HepG2 (cell line): Measurements from ENCODE around the gene IER5L. TPM values are rescaled to one million over a fixed set of nuclear protein-coding genes. Genes with fewer than 3 reads are reported as not detected.

Experiments
- ATAC-seq: fragments of 200-7000 bp; cut with Tn5 transposase; 3 replicates; pipeline ENCODE4 v1.9.1; 2020; ENCODE audit warnings: mild to moderate bottlenecking, moderate library complexity
- BruUV-seq: library from RNA; stranded (reverse); fragments of 400-500 nt; replicated peaks from 2 replicates; lab custom pipeline; 2021; lab: Mats Ljungman, UMichigan
- CTCF ChIA-PET: fragments of 300-600 bp; formaldehyde crosslinking; extraction: SDS; loops from one replicate; lab custom pipeline; 2021; ENCODE audit warnings: low total read pairs, inconsistent platforms, low intra/inter-chr PET ratio; lab: Yijun Ruan, JAX
- POLR2A ChIA-PET: fragments of 350-600 bp; sonication (Branson Sonifier 250); formaldehyde crosslinking; loops from one replicate; lab custom pipeline; 2020; ENCODE audit warnings: antibody characterized with exemption, inconsistent platforms; lab: Yijun Ruan, JAX
- DNase-seq: peaks from one replicate; pipeline ENCODE4 v3.0.0-alpha.2; 2015; ENCODE audit warnings: low spot score
- FAIRE-seq: peaks from 3 replicates; lab custom pipeline; 2011; peaks lifted over from hg19 to GRCh38; lab: Jason Lieb, UNC
- H2AFZ ChIP-seq: one replicate; pipeline ENCODE4 v1.6.1; 2011; ENCODE audit warnings: low read length, inconsistent platforms
- H3K27ac ChIP-seq: fragments of 300-600 bp; 3 replicates; pipeline ENCODE4 v1.8.0; 2011; ENCODE audit warnings: mixed run types, mild to moderate bottlenecking, mixed read lengths, low read length, inconsistent platforms; ENCODE audit not compliant: insufficient read depth; ENCODE audit errors: extremely low read length
- H3K27me3 ChIP-seq, 2 experiments: fragments of 200-600 bp in 1 of 2; 2 replicates in 1 of 2; 3 replicates in 1 of 2; pipeline versions ENCODE4 v1.6.0 to v1.8.0; 2011; ENCODE audit warnings: low read length in 2 of 2, mild to moderate bottlenecking in 2 of 2, moderate library complexity in 2 of 2, inconsistent platforms in 1 of 2; ENCODE audit not compliant: insufficient read depth in 2 of 2, control insufficient read depth in 1 of 2
- H3K36me3 ChIP-seq, 2 experiments: fragments of 200-600 bp in 1 of 2; replicated peaks in 1 of 2; 2 replicates in 1 of 2; 3 replicates in 1 of 2; pipeline versions ENCODE4 v1.5.1 to v1.8.0; 2011; ENCODE audit warnings: low read length in 2 of 2, inconsistent platforms in 1 of 2; ENCODE audit not compliant: insufficient read depth in 2 of 2, control insufficient read depth in 1 of 2
- H3K4me1 ChIP-seq: 2 replicates; pipeline ENCODE4 v1.5.1; 2012; ENCODE audit warnings: low read length, inconsistent platforms; ENCODE audit not compliant: insufficient read depth
- H3K4me2 ChIP-seq: 2 replicates; pipeline ENCODE4 v1.6.0; 2011; ENCODE audit warnings: low read depth, low read length, inconsistent platforms
- H3K4me3 ChIP-seq, 3 experiments: fragments of 200-600 bp in 1 of 3; sonication (generic), shearing (Covaris generic) in 1 of 3; replicated peaks in 1 of 3; 2 replicates each; pipeline ENCODE4 v1.5.1; 2011 to 2016; ENCODE audit warnings: low read length in 3 of 3, inconsistent platforms in 2 of 3, low read depth in 2 of 3, mild to moderate bottlenecking in 2 of 3, control low read depth in 1 of 3, mixed read lengths in 1 of 3; ENCODE audit not compliant: insufficient read depth in 1 of 3
- H3K79me2 ChIP-seq: one replicate; pipeline ENCODE4 v1.6.1; 2011; ENCODE audit warnings: low read length, inconsistent platforms; ENCODE audit not compliant: insufficient read depth
- H3K9ac ChIP-seq: 2 replicates; pipeline ENCODE4 v1.6.0; 2011; ENCODE audit warnings: mild to moderate bottlenecking, low read depth, low read length, inconsistent platforms; ENCODE audit not compliant: insufficient read depth
- H3K9me3 ChIP-seq: 2 replicates; pipeline ENCODE4 v1.5.1; 2012; ENCODE audit warnings: mild to moderate bottlenecking, low read length
- H4K20me1 ChIP-seq: 2 replicates; pipeline ENCODE4 v1.6.0; 2011; ENCODE audit warnings: inconsistent platforms, mild to moderate bottlenecking, low read length, moderate library complexity; ENCODE audit not compliant: insufficient read depth
- DDIT3 ChIP-seq: sonication (generic); formaldehyde crosslinking; IDR thresholded peaks from 2 replicates; pipeline ENCODE4 v1.4.0; 2020; ENCODE audit warnings: mild to moderate bottlenecking, missing genetic modification reagents
- DRAP1 ChIP-seq: IDR thresholded peaks from 2 replicates; pipeline ENCODE4 v1.6.1; 2016; ENCODE audit warnings: missing genetic modification reagents, missing compliant biosample characterization
- PAXIP1 ChIP-seq: sonication (generic); formaldehyde crosslinking; conservative IDR thresholded peaks from 2 replicates; pipeline ENCODE4 v1.4.0; 2020; ENCODE audit warnings: mild to moderate bottlenecking, missing genetic modification reagents, moderate library complexity
- ZNF101 ChIP-seq: sonication (generic); formaldehyde crosslinking; IDR thresholded peaks from 2 replicates; pipeline ENCODE4 v1.4.0; 2020; ENCODE audit warnings: mild to moderate bottlenecking, low read depth, missing genetic modification reagents, borderline replicate concordance
- ZNF121 ChIP-seq: sonication (generic); formaldehyde crosslinking; IDR thresholded peaks from 2 replicates; pipeline ENCODE4 v1.5.0; 2020; ENCODE audit warnings: mild to moderate bottlenecking, missing genetic modification reagents
- WGBS: methylation state at CpG from one replicate; pipeline ENCODE4 v1.1.6; 2017; ENCODE audit warnings: low lambda C conversion rate; 5-methylcytosine and 5-hydroxymethylcytosine counted together
- in situ Hi-C: cut with HindIII; loops from 2 replicates; pipeline ENCODE4 v1.10.0; 2017; ENCODE audit warnings: low pct_unique_long_range_greater_than_20kb; ENCODE audit not compliant: extremely low pct_ligation_motif_present
- intact Hi-C: fragments of 100-400 bp; cut with micrococcal nuclease; formaldehyde crosslinking; loops from one replicate; pipeline ENCODE4 v1.10.0; 2022; ENCODE audit not compliant: unreplicated experiment
- polyA plus RNA-seq, 8 experiments: library from polyadenylated mRNA; depleted of rRNA in 3 of 8; stranded (reverse) in 7 of 8; unstranded in 1 of 8; fragments of >200 nt; fragmentation: Illumina TruSeq in 4 of 8; extraction: Trizol in 4 of 8; gene quantifications; 2 replicates each; pipeline versions ENCODE4 v1.2.1 to v1.2.3, GENCODE V29; 2011 to 2016; ENCODE audit warnings: low read depth in 4 of 8, missing spikeins in 1 of 8, mixed read lengths in 1 of 8; ENCODE audit not compliant: insufficient read depth in 1 of 8
- total RNA-seq, 5 experiments: library from RNA; depleted of rRNA; stranded (reverse); fragments of >200 nt; fragmentation: Illumina TruSeq; extraction: Trizol; gene quantifications; 2 replicates each; pipeline ENCODE4 v1.2.3, GENCODE V29; 2016; ENCODE audit warnings: low read depth in 1 of 5

The IER5L gene
- total and polyA plus RNA-seq, 2 of the 13 experiments (the other 11 are each of a cell fraction or from before 2014, with no cell fraction given): 1.8 to 3.3 TPM

DNA sequence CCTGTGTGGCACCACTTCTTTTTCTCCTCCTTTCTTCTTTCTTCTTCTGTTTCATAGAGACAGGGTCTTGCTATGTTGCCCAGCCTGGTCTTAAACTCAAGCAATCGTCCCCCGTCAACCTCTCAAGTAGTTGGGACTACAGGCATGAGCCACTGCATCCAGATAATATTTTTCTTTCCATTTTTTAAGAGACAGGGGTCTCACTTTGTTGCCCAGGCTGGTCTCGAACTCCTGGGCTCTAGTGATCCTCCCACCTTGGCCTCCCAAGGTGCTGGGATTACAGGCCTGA lies 47.4 kb upstream of the IER5L start:
- intact Hi-C loops: no loop called here
- no peaks in the 10 kb centered on the region for H3K9me3 ChIP-seq
- H3K4me3 ChIP-seq: no peak overlapping the region
- TF ChIP-seq DRAP1 (CRISPR knock-in tag): no peak
- no peak for TF ChIP-seq ZNF101
- no peak for TF ChIP-seq DDIT3 (CRISPR knock-in tag)
- no peak for TF ChIP-seq PAXIP1 (CRISPR knock-in tag)
- TF ChIP-seq ZNF121 (CRISPR knock-in tag): peak; percentile 53; the same call in 1 of the 2 replicates
- in situ Hi-C loops: loop anchor here (5.0 kb wide), 1 partner anchor 52 kb away; no protein-coding TSS in a partner anchor
- WGBS: 25% methylated on average over 3 of the region's 3 CpGs
- DNase-seq: no peak
- H3K79me2 ChIP-seq: no peaks in the 10 kb centered on the region
- H3K9ac ChIP-seq: no peak overlapping the region
- no peak for ATAC-seq
- H3K4me2 ChIP-seq: no peak overlapping the region
- BruUV-seq: no TSS peak
- H3K36me3 ChIP-seq: no peaks in the 10 kb centered on the region
- no peaks in the 10 kb centered on the region for H4K20me1 ChIP-seq
- H3K4me1 ChIP-seq: peaks cover 16% of the 10 kb centered on the region
- H2AFZ ChIP-seq: no peak overlapping the region
- CTCF ChIA-PET: no interaction called here
- no peak overlapping the region for H3K27ac ChIP-seq
- POLR2A ChIA-PET: no interaction called here
- peaks cover 2 to 29% of the 10 kb centered on the region in 2 experiments; a peak in 2 of 5 replicates for H3K27me3 ChIP-seq
- no peak for FAIRE-seq
